Esophagus squamous epithelium (tissue), 4 donors: ENCODE measurements around the gene MEOX1.

Experiments
- CTCF ChIP-seq, 6 experiments: fragments of 450-650 bp in 4 of 6; fragments of 200-600 bp in 2 of 6; sonication (generic) in 2 of 6; IDR thresholded peaks; one replicate each; pipeline ENCODE4 v1.5.1; 2016 to 2019; ENCODE audit warnings: antibody characterized with exemption in 6 of 6, mild to moderate bottlenecking in 4 of 6, moderate library complexity in 4 of 6
- POLR2A ChIP-seq, 4 donors: fragments of 450-650 bp; IDR thresholded peaks; one replicate each; pipeline ENCODE4 v1.6.1; 2017; ENCODE audit warnings: antibody characterized with exemption in 4 of 4, mild to moderate bottlenecking in 4 of 4, moderate library complexity in 3 of 4

- TF ChIP-seq CTCF (IDR thresholded peaks at IDR 0.05), result no peak
- no peak for TF ChIP-seq POLR2A (IDR thresholded peaks at IDR 0.05)
These were observed 46.2 kb downstream of the MEOX1 start for GRCh38 chr17:43615330-43616028.
